NCI-H748 (cell line): ENCODE data around the gene RNF157.
A peak's percentile ranks its signal among the peaks of the same experiment; 100 is the strongest.

Experiments
- DNase-seq: peaks from one replicate; lab custom pipeline; 2025; ENCODE audit not compliant: unreplicated experiment; lab: John Stamatoyannopoulos, UW

RNF157 gene

DNA sequence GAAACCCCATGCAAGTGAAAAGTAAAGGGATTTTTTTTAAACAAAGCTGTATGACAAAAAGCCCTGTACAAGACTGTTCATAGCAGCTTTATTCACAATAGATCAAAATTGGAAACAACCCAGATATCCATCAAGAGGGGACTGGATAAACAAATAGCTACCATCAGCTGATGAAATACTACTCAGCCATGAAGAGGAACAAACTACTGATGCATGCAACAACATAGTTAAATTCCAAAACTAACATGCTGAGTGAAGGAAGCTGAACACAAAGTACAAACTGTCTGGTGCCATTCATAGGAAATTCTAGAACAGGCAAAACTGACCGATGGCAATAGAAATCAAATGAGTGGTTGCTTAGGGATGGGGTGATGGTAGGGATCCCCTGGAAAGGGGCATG is 114.4 kb downstream of the RNF157 start:
- no peak for DNase-seq

DNA sequence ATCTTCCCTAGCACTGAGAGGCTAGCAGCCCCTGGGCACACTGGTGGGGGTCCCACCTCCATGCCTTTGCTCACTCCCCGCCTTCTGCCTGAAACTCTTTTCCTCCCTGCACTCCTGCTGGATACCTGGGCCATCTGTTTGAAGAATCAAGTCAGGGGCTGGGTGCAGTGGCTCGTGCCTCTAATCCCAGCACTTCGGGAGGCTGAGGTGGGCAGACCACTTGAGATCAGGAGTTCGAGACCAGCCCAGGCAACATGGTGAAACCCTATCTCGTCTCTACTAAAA is 115.0 kb downstream of the RNF157 start:
- no peak for DNase-seq

DNA sequence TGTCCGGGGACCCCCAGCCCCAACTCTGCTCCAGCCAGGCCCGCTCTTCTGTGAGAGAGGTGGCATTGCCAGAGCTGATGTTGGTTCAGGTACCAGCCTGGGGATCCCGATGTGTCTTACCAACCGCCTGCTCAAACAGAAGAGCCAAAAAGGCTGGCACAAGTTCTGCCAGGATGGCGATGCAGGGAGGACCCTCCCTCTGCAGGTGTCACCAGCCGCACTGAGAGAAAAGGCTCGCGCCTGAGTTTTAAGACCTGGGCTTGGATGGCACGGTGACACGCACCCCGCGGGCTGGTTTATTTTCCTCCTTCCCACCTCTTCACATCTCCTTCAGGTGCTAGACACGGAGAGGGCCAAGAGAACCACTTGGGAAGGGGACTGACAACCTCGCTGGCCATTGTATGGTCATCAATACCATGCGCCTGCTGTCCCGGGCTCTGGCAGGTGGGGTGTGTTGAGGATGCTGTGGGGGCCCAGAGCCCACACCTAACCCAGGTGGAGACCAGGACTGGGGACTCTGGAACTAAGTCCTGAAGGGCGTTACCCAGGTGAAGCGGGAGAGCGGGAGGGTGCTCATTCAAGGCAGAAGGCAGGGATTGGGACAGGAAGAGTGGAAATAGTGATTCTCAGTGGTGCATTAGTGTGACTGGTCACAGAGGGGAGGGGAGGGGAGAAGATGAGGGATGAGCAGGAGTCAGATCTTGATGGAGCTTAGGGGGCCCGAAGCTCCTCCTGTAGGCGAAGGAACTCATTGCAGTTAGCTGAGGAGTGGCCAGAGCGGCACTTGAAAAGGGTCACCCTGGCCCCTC is 115.5 kb downstream of the RNF157 start:
- DNase-seq: no peak

DNA sequence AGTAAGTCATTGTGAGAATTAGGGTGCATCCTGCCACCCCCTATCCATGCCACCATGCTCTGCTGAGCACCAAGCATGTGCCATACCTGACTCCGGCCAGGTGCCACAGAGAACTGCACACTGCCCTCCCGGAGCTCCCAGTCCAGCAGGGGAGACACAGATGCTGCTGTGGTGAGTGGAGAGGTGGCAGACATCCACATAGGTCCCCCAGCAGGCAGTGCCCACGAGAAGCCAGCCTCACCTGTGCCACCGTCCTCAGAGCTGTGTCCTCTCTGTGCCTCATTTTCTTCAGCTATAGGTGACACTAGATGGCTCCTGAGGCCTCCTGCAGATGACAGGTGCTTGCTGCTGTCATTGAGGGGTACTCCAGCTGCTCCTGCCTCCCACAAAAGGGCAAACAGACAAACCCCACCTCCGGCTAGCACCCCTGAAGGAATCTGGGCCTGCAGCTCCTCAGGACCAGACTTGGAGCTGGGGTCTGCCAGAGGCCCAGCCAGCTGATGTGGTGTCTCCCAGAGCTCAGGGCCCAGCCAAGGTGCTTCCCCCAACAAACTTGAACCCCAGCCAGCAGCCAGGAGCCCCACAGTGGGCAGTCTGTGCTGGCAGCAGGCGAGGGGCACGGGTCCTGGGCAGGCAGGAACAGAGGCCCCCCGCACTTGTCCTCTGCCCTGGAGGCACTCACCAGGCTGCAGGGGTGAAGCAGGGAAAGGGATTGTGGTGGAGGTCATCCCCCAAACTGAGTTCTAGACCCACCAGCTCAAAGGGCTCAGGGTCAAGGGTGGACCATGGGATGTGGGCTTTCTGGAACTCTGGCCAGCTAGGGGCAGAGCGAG is 116.3 kb downstream of the RNF157 start:
- no peak for DNase-seq

DNA sequence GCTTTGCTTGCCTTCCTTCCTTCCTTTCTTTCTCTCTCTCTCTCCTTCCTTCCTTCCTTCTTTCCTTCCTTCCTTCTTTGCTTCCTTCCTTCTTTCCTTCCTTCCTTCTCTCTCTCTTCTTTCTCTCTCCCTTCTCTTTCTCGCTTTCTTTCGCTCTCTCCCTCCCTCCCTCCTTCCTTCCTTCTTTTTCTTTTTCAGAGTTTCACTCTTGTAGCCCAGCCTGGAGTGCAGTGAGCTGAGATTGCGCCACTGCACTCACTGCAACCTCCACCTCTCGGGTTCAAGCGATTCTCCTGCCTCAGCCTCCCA is 117.1 kb downstream of the RNF157 start:
- no peak for DNase-seq

DNA sequence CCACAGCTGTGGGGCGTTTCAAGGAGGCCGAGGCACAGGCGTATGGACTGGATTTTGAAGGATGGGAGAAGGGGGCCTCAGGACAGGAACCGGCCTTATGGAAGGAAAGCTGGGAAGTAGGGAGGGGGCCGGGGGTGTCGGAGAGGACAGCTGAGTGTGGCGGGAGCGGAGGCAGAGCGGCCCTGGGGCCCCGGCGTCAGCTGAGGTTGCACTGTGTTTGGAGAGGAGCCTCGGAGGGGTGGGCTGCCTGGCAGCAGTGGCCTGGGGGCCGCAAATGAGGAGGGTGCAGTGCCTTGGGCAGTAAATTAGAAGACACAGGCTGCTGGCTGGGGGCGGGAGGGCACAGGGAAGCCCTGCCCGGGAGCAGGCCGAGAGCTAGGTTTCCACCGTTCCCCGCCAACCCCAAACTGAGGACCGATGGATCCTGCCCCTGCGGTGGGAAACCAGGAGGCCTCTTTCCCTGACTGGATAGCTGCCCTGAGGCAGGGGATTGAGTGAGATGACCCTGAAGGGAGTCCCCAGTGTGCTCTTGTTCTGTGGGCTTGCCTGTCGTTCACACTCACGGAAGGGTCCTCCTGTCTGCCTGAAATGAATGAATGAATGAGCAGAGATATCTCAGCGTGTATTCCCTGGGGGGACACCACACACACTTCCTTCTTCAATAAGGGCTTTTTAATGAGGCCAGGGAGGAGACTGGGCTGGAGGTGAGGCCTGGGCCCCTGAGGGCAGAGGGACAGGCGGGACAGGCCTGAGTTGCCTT is 117.7 kb downstream of the RNF157 start:
- DNase-seq: no peak

DNA sequence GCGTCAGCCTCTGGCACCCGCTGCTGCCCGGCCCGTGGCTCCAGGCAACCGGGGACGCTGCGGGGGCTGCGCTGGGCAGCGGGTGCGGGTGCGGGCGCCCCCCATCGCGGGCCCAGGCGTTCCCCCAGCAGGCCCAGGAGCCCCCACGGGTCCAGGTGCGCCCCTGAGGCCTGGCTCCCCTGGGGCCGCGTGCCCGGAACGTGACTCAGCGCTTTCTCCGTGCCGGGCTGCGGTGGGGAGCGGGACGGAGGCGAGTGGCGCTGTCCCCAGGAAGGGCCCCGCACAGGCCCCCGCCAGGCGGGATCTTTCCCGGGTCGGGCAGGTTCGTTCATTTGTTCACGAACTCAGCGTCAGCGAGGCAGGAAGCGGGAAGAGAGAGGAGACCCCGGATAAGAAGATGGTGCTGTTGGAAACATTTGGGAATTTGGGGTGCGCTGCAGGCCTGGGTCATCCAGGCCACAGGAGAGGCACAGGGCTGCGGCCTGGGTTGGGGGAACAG is 118.3 kb downstream of the RNF157 start:
- no peak for DNase-seq

DNA sequence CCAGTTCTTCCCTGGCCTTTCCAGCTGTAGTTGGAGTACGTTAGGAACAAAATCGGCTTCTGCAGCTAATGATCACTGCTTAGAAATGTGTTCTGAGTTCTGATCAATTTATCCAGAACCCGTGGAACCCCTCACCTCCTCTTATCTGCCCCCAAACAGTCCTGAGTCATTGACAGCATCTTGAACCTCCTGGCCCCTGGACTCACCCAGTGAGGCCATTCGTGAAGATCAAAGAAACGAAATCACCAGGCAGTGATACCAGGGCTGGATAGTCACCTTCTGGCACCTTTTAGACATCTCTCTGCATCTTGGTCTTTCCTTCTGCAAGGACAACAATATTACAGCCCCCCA is 119.7 kb downstream of the RNF157 start:
- no peak for DNase-seq

DNA sequence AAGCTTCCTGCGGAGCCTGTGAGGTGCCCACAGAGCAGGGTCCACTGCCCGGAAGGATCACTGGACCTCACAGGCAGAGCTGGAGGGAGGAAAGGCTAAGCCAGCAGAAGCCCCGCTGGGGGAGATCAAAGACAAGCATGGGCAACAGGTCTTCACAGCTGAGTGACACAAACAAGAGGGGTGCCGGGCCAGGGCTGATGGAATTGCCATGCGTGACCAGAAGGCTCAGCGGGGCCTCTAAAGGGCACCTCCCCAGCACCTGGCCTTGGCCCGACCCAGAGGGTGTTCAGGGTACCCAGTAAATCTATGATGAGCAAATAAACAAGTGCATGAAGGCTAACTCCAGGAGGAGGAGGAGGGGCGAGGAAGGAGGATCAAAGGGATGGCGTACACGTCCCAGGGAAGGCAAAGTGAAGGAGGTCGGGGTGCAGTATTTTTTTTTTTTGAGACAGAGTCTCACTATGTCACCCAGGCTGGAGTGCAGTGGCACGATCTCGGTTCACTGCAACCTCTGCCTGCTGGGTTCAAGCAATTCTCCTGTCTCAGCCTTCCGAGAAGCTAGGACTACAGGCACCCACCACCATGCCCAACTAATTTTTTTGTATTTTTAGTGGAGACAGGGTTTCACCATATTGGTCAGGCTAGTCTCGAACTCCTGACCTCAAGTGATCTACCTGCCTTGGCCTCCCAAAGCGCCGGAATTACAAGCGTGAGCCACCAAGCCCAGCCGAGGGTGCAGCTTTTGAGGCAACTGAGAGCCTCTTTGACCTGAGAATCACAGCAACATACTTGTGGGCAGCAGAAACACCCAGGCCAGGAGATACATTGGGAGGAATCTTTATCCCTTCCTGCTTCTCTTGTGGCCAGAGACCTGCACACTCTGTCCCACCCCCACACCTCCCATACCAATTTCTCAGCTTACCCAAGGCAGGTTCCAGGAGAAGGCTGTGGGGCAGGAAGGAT is 120.6 kb downstream of the RNF157 start:
- no peak for DNase-seq

DNA sequence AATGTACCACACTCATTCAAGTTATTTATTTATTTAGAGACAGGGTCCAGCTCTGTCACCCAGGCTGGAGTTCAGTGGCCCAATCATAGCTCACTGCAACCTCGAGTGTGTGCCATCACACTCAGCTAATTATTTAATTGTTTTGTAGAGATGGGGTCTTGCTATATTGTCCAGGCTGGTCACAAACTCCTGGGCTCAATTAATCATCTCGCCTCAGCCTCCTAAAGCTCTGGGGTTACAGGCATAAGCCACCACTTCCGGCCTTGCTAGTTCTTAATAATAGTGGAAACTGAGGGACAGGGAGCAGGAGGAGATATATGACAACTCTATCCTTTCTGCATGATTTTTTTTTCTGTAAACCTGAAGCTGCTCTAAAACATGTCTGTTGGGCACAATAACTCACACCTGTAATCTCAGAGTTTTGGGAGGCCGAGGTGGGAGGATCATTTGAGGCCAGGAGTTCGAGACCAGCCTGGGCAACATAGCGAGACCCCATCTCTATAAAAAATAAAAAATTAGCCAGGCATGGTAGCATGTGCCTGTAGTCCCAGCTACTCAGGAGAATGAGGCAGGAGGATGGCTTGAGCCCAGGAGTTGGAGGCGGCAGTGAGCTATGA is 125.0 kb downstream of the RNF157 start:
- DNase-seq: no peak

DNA sequence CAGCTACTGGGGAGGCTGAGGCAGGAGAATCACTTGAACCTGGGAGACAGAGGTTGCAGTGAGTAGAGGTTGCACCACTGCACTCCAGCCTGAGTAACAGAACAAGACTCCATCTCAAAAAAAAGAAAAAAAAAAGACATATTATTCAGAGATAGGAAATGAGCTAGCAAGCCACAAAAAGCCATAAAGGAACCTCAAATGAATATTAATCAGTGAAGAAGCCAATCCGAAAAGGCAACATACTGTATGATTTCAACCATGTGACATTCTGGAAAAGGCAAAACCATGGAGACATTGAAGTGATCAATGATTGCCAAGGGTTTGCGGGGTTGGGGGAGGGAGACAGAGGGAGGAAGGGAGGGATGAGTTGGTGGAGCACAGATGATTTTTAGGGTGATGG is 128.3 kb downstream of the RNF157 start:
- DNase-seq: no peak

DNA sequence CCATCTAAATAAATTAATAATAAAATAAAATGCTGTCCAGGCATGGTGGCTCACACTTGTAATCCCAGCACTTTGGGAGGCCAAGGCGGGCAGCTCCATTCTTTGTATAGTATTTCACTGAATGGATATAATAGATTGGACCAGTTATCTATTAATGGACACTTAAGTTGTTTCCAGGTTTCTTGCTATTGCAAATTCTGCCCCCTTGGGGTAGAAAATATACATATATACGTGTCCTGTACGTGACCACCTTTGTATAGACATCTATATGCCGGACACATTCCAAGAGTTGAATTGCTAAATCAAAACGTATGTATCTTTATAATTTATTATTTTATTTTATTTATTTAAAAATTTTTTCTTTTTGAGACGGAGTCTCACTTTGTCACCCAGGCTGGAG is 132.8 kb downstream of the RNF157 start:
- DNase-seq: peak; percentile 22

DNA sequence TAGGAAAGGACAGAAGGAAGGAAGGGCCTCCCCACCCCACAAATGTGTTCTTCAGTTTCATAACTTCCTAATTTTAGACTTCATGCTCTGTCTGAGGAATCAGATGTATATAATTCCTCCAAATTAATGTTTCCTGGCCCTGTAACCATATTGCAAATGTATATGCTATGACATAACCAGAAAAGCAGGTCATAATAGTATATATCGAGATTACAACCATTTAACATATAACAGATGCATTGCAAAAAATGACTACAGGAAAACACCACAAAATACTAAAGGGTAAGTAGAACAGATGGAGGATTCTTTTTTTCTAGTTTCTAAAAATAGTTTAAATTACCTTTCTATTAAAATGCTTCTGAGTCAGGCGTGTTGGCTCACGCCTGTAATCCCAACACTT is 133.6 kb downstream of the RNF157 start:
- no peak for DNase-seq

DNA sequence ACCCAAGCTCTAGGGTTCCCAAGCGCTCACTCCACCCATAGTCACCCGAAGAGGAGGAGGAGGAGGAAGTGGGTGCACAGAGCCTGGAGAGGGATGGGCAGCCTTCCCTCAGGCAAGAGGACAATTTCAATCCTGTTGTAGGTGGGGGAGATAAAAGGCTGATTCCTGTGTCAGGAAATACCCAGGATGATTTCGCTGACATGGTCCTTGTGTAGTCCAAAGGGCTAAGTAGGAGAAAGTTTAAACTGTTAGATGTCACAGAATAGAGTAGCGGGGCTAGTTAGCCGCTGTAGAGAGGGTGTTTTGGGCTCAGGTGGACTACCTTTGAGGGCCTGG is 135.4 kb downstream of the RNF157 start:
- DNase-seq: no peak

DNA sequence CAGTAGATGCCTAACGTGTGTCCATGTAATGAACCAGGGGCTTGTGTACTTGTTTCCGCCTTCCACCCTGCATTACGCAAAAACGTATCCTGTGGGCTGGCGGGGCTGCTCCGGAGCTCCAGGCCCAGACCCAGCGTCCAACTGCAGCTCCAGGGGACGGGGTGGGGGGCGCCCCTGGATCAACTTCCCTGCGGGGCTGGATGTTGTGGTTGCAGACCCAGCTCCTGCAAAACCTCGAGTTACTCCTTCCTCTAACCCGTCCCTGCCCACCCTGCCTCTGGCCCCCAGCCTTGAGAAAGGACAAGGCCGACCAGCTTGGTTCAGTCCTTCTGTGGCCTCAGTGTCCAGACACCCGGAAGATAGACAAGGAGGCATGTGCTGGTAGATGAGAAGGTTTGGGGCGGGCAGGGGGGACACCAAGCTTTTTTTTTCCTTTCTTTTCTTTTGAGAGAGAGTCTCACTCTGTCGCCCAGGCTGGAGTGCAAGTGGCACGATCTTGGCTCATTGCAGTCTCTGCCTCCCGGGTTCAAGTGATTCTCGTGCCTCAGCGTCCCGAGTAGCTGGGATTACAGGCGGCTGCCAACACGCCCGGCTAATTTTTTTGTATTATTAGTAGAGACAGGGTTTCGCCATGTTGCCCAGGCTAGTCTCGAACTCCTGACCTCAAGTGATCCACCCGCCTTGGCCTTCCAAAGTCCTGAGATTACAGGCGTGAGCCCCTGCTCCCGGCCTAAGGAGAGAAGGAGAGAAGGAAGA is 136.0 kb downstream of the RNF157 start:
- no peak for DNase-seq

DNA sequence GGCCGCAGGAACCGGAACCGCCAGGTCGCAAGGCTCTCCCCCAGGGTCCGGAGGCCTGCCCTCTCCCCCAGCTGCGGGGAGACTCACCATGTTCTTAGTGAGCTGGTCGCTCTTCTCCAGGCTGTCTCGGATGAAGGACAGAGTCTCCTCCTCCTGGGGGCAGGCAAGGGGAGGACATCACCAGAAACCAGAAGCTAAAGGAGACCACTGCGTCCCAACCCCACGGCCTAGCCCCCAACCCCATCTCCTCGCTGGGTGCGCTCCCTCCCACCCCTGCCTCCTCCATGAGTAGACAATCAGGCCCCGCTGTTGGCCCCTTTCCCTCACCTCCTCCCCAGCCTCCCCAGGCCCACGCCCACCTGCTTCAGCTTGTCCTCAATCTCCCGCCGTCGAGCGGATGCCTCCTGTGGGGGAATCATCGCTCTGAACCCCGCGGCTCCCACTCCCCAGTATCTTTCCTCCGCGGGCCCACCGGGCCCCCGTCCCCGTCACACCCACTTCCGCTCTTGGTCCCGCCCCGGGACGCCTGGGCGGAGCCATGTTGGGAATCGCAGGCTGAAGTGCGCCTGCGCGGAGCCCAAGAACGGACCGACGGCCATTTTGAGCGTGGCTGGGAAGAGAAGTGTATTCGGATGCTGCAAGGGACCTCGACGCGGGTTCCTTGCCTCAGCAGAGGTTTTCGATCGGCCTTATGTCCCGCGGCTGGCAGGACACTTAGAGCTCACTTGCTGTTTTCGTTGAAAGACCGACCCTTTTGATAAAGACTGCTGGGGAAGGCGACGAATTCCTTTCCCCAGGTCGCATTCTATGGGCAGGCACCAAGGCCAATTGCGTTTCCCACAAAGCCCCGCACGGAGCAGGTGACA is 136.8 kb downstream of the RNF157 start, which contains the start of gene EXOC7:
TSS of gene EXOC7 (minus strand) at position 514 of the 866 bp plus-strand sequence. CDS start at position 419, 95 bp downstream.
- peak; percentile 90 for DNase-seq

DNA sequence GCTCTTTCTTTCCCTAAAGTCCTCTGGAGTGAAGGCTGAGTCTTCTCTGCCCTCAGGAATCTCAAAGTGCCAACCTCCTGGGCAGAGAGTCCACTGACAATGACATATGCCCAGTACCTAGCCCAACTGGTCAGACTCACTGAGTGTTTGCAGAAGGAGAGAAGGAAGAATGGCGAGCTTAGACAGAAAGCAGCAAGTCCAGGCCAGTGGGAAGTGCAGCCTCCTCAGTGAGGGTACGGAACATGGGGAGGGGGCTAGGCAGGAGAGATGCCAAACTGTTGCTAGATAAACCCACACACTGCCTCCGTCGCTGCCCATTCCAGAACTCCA is 137.4 kb downstream of the RNF157 start:
- DNase-seq: no peak

DNA sequence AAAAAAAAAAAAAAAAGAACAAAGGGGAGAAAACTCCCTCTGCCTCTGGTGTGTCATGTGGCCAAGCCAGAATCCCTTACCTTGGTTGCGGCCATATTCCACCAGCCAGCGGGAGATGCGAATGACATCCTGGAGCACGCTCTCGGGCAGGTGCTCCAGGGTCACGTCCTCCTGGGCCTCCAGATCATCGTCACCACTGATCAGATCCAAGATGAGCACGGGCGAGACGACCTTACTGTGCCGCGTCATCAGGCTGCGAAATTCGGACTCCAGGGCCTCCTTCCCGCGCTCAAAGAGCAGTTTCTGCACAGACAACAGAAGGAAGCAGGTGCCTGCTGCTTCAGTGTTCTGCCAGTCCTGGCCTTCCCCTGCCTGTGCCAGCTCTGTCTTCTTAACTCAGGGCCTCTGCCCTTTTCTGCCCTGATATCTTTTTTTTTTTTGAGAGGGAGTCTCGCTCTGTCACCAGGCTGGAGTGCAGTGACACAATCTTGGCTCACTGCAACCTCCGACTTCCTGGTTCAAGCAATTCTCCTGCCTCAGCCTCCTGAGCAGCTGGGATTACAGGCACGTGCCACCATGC is 142.5 kb downstream of the RNF157 start:
- DNase-seq: no peak

DNA sequence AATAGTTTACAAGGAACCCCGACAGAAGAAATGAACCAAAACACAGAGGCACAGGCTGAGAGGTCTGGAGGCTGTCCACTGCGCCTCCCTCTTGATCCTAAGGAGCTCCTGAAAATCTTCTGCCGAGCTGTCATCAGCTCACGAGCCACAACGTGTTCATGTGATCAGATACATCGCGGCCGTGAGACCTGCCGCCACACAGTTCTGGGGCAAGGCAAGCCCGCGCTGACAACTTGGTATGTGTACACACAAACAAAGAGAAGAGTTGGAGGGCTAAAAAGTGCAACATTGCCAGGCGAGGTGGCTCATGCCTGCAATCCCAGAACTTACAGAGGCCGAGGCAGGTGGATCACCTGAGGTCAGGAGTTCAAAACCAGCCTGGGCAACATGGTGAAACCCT is 144.3 kb downstream of the RNF157 start:
- no peak for DNase-seq
